Measurements from ENCODE around the gene MTRFR.

MTRFR gene

GRCh38 chr12:123263196-123263817 is 30.1 kb downstream of the MTRFR start:
- no peak for ATAC-seq
- TF ChIP-seq CSDC2 (CRISPR knock-in tag; IDR thresholded peaks at IDR 0.05) (no peak), ZNF565 (CRISPR knock-in tag; conservative IDR thresholded peaks at IDR 0.05; ENCODE audit: low read depth) (no peak), ZFP30 (CRISPR knock-in tag; IDR thresholded peaks at IDR 0.05) (no peak), TCF4 (CRISPR knock-in tag; IDR thresholded peaks at IDR 0.05; ENCODE audit: borderline replicate concordance) (no peak), BACH2 (CRISPR knock-in tag; IDR thresholded peaks at IDR 0.05; ENCODE audit: borderline replicate concordance) (no peak), CREB5 (CRISPR knock-in tag; IDR thresholded peaks at IDR 0.05; ENCODE audit: low read depth) (no peak), GLIS3 (CRISPR knock-in tag; IDR thresholded peaks at IDR 0.05) (no peak), ZNF8 (CRISPR knock-in tag; IDR thresholded peaks at IDR 0.05) (no peak), ISL1 (CRISPR knock-in tag; IDR thresholded peaks at IDR 0.05) (no peak), ARNTL (CRISPR knock-in tag; IDR thresholded peaks at IDR 0.05; ENCODE audit: borderline replicate concordance, low read depth) (no peak), ZFP3 (CRISPR knock-in tag; IDR thresholded peaks at IDR 0.05) (no peak), ZC3H10 (CRISPR knock-in tag; IDR thresholded peaks at IDR 0.05) (no peak), ZNF70 (CRISPR knock-in tag; IDR thresholded peaks at IDR 0.05) (no peak), SNAI2 (CRISPR knock-in tag; IDR thresholded peaks at IDR 0.05) (no peak), RARB (CRISPR knock-in tag; IDR thresholded peaks at IDR 0.05) (no peak), CSRNP3 (CRISPR knock-in tag; IDR thresholded peaks at IDR 0.05) (no peak), OSR1 (CRISPR knock-in tag; IDR thresholded peaks at IDR 0.05) (no peak), TOX (CRISPR knock-in tag; IDR thresholded peaks at IDR 0.05; ENCODE audit: borderline replicate concordance) (no peak)

GRCh38 chr12:123264642-123265041 is 31.4 kb downstream of the MTRFR start:
- no peak for TF ChIP-seq CSDC2 (CRISPR knock-in tag; IDR thresholded peaks at IDR 0.05)
- no peak for TF ChIP-seq PPARA (CRISPR knock-in tag; IDR thresholded peaks at IDR 0.05; ENCODE audit: borderline replicate concordance)
- TF ChIP-seq OSR1 (CRISPR knock-in tag; IDR thresholded peaks at IDR 0.05), result no peak
- no peak for TF ChIP-seq ZC3H10 (CRISPR knock-in tag; IDR thresholded peaks at IDR 0.05)
- no peak for TF ChIP-seq ZFP30 (CRISPR knock-in tag; IDR thresholded peaks at IDR 0.05)
- no peak for TF ChIP-seq ARNTL (CRISPR knock-in tag; IDR thresholded peaks at IDR 0.05; ENCODE audit: borderline replicate concordance, low read depth)
- no peak for TF ChIP-seq TCF4 (CRISPR knock-in tag; IDR thresholded peaks at IDR 0.05; ENCODE audit: borderline replicate concordance)
- TF ChIP-seq ESRRG (CRISPR knock-in tag; IDR thresholded peaks at IDR 0.05), result no peak
- TF ChIP-seq CREB5 (CRISPR knock-in tag; IDR thresholded peaks at IDR 0.05; ENCODE audit: low read depth), result no peak
- TF ChIP-seq TSHZ2 (CRISPR knock-in tag; IDR thresholded peaks at IDR 0.05), result no peak
- TF ChIP-seq ZNF565 (CRISPR knock-in tag; conservative IDR thresholded peaks at IDR 0.05; ENCODE audit: low read depth), result no peak
- no peak for ATAC-seq

GRCh38 chr12:123265851-123266678 is 32.8 kb downstream of the MTRFR start:
- no peak for ATAC-seq
- TF ChIP-seq ZNF565 (CRISPR knock-in tag; conservative IDR thresholded peaks at IDR 0.05; ENCODE audit: low read depth) (no peak), TCF4 (CRISPR knock-in tag; IDR thresholded peaks at IDR 0.05; ENCODE audit: borderline replicate concordance) (no peak), RARB (CRISPR knock-in tag; IDR thresholded peaks at IDR 0.05) (no peak), TOX (CRISPR knock-in tag; IDR thresholded peaks at IDR 0.05; ENCODE audit: borderline replicate concordance) (no peak)

Measured in SK-N-SH treated with all-trans-retinoic acid at 6 μM for 48 hours (cell line).